HG03159 (cell line): Measurements from ENCODE around the gene UTP18.
"Not testable (repeated sequence)": the region's sequence is repeated elsewhere in the genome, so short reads cannot be mapped to it uniquely, and the experiment has no call there.

ENCODE experiments used
- ATAC-seq: cut with Tn5 transposase; IDR thresholded peaks from one replicate; pipeline ENCODE4 v1.9.1; 2021; ENCODE audit warnings: mild to moderate bottlenecking, moderate library complexity; ENCODE audit not compliant: unreplicated experiment

UTP18 gene

DNA sequence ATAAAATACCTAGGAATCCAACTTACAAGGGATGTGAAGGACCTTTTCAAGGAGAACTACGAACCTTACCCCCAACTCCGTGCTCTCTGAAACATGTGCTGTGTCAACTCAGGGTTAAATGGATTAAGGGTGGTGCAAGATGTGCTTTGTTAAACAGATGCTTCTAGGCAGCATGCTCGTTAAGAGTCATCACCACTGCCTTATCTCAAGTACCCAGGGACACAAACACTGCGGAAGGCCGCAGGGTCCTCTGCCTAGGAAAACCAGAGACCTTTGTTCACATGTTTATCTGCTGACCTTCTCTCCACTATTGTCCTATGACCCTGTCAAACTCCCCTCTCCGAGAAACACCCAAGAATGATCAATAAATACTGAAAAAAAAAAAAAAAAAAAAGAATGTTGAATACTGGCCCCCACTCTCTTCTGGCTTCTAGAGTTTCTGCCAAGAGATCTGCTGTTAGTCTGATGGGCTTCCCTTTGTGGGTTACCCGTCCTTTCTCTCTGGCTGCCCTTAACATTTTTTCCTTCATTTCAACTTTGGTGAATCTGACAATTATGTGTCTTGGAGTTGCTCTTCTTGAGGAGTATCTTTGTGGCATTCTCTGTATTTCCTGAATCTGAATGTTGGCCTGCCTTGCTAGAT lies 70.6 kb downstream of the UTP18 start:
- not testable (repeated sequence) for ATAC-seq

DNA sequence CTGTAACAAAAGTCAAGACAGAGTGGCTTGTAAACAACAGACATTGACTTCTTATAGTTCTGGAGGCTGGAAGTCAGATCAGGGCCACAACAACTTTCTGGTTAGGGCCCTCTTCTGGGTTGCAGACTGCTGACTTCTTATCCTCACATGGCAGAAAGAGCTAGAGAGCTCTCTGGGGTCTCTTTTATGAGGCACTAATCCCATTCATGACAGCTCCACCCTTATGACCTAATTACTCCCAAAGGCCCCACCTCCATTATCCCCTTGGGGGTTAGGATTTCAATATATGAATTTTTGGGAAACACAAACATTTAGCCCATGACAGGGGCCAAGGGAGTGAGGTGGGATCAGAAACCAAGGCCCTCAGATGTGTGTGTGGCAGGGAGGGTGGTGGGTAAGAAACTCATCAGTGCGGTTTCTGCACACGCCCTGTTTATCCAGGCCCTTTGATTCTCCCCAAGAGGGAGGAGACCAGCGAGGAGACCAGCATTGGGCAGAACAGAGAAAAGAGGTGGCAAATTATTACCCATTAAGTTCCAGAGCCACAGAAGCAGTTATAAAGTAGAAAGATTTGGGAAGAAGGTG lies 74.8 kb downstream of the UTP18 start:
- no peak for ATAC-seq

DNA sequence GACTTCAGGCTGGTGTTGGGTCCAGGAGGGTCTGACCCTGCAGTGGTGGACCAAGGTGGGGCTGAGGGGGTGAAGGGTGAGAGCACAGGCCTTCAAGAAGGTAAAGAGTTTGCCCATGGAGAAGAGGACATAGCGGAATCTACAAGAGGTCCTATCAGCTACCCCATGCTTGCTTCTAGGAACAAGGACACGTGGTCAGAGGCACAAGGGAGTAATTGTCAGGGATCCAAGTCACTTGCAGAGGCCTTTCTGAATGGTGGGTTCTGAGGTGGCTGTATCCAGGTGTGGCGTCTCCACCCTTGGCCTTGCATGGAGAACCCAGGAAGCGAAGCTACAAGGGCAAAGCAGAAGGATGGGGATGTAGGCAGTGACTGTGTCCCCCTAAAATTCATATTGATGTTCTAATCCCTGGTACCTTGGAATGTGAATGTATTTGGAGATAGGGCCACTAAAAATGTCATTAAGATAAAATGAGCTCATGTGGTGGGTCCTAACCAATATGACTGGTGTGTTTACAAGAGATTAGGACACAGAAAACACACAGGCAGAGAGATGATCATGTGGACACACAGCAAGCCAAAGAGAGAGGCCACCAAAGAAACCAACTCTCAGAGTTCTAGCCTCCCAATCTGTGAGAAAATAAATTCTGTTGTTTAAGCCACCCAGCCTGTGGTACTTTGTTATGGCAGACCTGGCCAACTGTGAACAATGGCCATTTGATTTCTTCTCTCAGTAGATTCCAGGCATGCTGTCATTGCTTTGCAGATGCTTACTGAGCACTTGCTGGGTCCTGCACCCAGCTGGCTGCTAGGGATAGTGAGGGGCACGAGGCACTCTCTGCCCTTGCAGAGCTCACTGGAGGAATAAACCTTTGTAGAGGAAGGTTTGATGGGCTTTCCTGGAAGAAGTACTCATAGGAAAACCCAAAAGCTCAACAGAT lies 75.8 kb downstream of the UTP18 start:
- ATAC-seq = no peak

DNA sequence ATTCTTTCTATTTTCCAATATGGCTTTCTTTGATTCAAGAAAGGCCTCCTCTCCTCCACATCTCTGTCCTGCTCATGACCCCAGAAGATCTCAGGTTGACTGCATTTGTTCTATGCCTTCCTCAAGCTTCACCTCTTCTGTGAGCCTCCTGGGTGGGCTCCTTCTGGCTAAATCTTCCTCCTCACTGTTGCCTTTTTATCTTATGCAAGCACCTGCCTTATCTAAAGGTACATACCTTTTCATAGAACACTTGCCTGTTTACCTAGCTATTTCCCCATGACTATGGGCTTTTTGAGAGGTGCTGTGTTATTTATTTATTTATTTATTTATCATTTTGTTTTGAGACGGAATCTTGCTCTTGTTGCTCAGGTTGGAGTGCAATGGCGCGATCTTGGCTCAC lies 81.1 kb downstream of the UTP18 start:
- ATAC-seq = no peak

DNA sequence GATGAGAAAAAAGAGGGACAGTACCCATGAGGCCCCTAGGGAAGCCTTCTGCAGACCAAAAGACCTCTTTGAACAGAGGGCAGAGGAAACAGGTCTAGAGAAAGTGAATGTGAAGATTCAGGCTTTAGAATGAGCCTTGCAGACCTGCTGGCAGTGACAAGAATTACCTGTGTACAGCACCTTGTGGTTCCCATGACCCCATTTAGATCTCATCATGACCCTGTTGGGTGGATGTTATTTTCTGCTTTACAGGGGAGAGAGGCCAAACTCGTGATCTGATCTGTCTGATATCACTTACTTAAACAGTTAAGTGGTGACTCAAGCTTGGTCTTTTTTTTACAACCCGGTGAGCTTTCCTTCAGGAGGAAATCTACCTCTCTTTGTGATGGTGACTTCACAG lies 81.9 kb downstream of the UTP18 start:
- ATAC-seq = no peak

DNA sequence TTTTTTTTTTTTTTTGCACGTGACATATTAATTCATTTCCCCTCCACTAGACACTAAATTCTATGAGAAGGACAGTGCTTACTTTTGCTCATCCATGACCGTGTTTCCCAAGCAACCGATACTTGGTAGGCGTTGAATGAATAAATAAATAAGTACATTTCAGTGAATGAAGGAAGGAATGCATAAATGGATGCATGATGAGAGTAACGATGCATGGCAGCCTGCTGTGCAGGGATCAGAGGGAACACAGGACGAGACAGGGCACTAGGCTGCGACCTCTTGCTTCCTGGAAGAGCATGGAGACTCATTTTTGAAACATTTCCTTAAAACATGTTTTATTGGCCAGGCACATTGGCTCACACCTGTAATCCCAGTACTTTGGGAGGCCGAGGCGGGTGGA lies 84.2 kb downstream of the UTP18 start:
- no peak for ATAC-seq

DNA sequence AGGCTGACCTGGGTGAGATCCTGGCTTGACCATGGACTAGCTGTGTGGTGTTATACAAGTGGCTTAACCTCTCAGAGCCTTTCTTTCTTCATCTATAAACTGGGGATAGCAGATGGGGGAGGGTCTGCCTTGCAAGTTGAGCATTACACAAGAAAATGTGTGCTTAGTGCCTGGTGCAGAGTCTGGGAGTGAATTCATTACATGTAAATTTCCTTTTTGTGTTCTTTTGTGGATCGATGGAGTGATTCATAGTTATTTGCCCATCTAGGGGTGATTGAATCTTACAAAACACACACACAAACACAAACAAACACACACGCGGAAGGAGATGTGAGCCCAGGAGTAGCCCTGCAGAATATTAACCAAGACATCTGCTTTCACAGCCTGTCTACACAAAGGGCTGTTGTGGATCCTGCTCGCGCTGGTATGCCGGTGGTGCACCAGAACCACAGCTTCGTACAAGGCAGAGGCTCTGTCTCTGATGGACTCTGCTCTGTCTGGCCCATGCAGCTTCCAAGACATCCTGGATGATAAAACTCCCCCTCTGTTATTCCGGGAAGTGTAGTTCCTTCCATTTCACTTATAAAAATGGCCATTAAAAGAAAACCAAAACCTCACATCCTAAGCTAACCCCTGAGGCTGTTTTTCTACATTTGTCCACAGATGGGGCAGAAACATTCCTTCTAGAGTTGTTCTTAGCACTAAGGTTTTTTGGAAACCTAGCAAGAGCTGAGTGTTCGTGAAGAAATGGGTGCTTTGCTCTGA lies 86.1 kb downstream of the UTP18 start:
- no peak for ATAC-seq
